Gastrocnemius medialis (tissue), 4 donors: ENCODE measurements around the gene COX10.

Experiments used
- POLR2A ChIP-seq, 2 donors: fragments of 450-650 bp; IDR thresholded peaks; one replicate each; pipeline ENCODE4 v1.6.1; 2017; ENCODE audit warnings: antibody characterized with exemption in 2 of 2, mild to moderate bottlenecking in 2 of 2, moderate library complexity in 2 of 2
- TF ChIP-seq, protein P1 (sequence below), 5 experiments: fragments of 450-650 bp in 3 of 5; fragments of 200-600 bp in 2 of 5; sonication (generic) in 2 of 5; IDR thresholded peaks in 4 of 5; conservative IDR thresholded peaks in 1 of 5; 1 replicate in 4 of 5; 2 replicates in 1 of 5; pipeline ENCODE4 v1.5.1; 2016 to 2019; ENCODE audit warnings: antibody characterized with exemption in 5 of 5, mild to moderate bottlenecking in 3 of 5, moderate library complexity in 3 of 5

DNA sequence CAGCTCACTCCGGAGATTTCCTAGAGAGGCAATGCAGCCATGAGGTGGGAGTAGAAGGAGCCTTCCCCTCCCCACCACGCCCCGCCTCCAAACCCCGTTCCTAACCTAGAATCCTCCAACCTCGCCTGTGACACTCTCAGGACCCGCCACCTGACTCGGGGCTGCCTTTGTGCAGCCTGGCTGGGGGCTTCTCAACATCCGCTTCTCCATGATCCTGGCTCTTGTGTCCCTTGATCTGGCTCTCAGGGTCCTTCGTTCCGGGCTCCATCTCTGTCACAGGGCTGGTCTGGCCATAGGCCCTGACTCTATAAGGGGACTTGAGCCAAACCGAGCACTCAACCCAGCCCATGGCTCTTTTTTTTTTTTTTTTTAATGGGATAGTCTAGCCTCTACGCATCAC, 143.1 kb downstream of the COX10 start:
- TF ChIP-seq, protein P1, sequence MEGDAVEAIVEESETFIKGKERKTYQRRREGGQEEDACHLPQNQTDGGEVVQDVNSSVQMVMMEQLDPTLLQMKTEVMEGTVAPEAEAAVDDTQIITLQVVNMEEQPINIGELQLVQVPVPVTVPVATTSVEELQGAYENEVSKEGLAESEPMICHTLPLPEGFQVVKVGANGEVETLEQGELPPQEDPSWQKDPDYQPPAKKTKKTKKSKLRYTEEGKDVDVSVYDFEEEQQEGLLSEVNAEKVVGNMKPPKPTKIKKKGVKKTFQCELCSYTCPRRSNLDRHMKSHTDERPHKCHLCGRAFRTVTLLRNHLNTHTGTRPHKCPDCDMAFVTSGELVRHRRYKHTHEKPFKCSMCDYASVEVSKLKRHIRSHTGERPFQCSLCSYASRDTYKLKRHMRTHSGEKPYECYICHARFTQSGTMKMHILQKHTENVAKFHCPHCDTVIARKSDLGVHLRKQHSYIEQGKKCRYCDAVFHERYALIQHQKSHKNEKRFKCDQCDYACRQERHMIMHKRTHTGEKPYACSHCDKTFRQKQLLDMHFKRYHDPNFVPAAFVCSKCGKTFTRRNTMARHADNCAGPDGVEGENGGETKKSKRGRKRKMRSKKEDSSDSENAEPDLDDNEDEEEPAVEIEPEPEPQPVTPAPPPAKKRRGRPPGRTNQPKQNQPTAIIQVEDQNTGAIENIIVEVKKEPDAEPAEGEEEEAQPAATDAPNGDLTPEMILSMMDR (IDR thresholded peaks at IDR 0.05 in 4 of 5, conservative IDR thresholded peaks at IDR 0.05 in 1 of 5), result no peak
- TF ChIP-seq POLR2A (IDR thresholded peaks at IDR 0.05), result no peak
